Ovary (tissue), 9 donors: ENCODE measurements around the gene GRK1. TPM values are rescaled to one million over a fixed set of nuclear protein-coding genes. Genes with fewer than 3 reads are reported as not detected.

Experiments used
- DNase-seq, 5 donors: peaks; one replicate each; pipeline ENCODE4 v3.0.0-alpha.2; 2019 to 2020
- H3K27ac ChIP-seq, 2 donors: fragments of 200-600 bp; one replicate each; pipeline versions ENCODE4 v1.5.1 to v1.8.0; 2019 to 2022
- H3K27me3 ChIP-seq: fragments of 200-600 bp; one replicate; pipeline ENCODE4 v1.8.0; 2022
- H3K36me3 ChIP-seq: fragments of 200-600 bp; sonication (generic); one replicate; pipeline ENCODE4 v1.5.1; 2019
- H3K4me1 ChIP-seq: one replicate; pipeline ENCODE4 v1.8.1; 2013; ENCODE audit warnings: mild to moderate bottlenecking, moderate library complexity; ENCODE audit not compliant: insufficient read depth
- H3K4me3 ChIP-seq: fragments of 200-600 bp; sonication (generic); one replicate; pipeline ENCODE4 v1.5.1; 2017
- H3K9me3 ChIP-seq, 2 donors: fragments of 200-600 bp in 1 of 2; sonication (generic) in 1 of 2; one replicate each; pipeline versions ENCODE4 v1.5.1 to v1.8.1; 2013 to 2019; ENCODE audit warnings: mild to moderate bottlenecking in 1 of 2, moderate library complexity in 1 of 2
- CTCF ChIP-seq, 3 donors: fragments of 450-650 bp in 2 of 3; fragments of 200-600 bp in 1 of 3; IDR thresholded peaks; one replicate each; pipeline versions ENCODE4 v1.5.1 to v1.8.0; 2016 to 2022; ENCODE audit warnings: antibody characterized with exemption in 3 of 3, mild to moderate bottlenecking in 1 of 3
- EP300 ChIP-seq: sonication (generic); formaldehyde crosslinking; IDR thresholded peaks from one replicate; pipeline ENCODE4 v1.6.1; 2017; ENCODE audit warnings: antibody characterized with exemption
- POLR2A ChIP-seq: fragments of 450-650 bp; IDR thresholded peaks from one replicate; pipeline ENCODE4 v1.6.1; 2017; ENCODE audit warnings: antibody characterized with exemption, mild to moderate bottlenecking, moderate library complexity
- WGBS, 3 donors: extraction: QIAGEN DNeasy Blood & Tissue Kit in 1 of 3; methylation state at CpG; one replicate each; pipeline versions ENCODE4 v1.1.5 to v1.1.7; 2013 to 2017; 5-methylcytosine and 5-hydroxymethylcytosine counted together
- intact Hi-C, 4 donors: fragments of 100-400 bp; cut with DNase I; formaldehyde crosslinking; loops; one replicate each; pipeline versions ENCODE4 v1.11.0 to v1.15.1; 2022 to 2023
- polyA plus RNA-seq, 2 donors: library from polyadenylated mRNA; stranded (reverse); fragments of 200-250 nt in 1 of 2; fragments of 350-450 nt in 1 of 2; fragmentation: Illumina TruSeq in 1 of 2; extraction: RNeasy Lipid Tissue Mini Kit (QIAGEN cat#74804) in 1 of 2; gene quantifications; one replicate each; pipeline ENCODE4 v1.2.3, GENCODE V29; 2013 to 2014
- total RNA-seq, 7 donors: library from RNA; depleted of rRNA in 2 of 7; stranded (reverse); fragments of >200 nt in 2 of 7; fragmentation: NEBNext Ultra II Directional in 3 of 7; extraction: Animal tissue kit (Norgen Biotek cat#: 25700) in 3 of 7; gene quantifications; one replicate each; pipeline versions ENCODE4 v1.1.0 to v1.2.4, GENCODE V29; 2016 to 2023
- donor health status: DM: no; HTN: no; CAD: no; lungs with moderate emphysema.
- donor health status: DM: no; HTN: no; CAD: no.
- donor health status: Bipolar disorder and iron deficiency.
- donor health status: DM: yes; HTN: yes; CAD: no.
- donor health status: DM: no; HTN: no; CAD: no.
- donor health status: DM: yes; HTN: yes; CAD: no.

Gene GRK1
- total and polyA plus RNA-seq, 9 donors, result 0.02 to 0.10 (median 0.07) TPM; not detected in 6

- TF ChIP-seq POLR2A (no peak), EP300 (no peak), CTCF (IDR thresholded peaks at IDR 0.05) (no peak)
- WGBS, 3 donors, result 55 to 63% (median 59%) methylated on average over 15 of the region's 15 CpGs
- peaks cover 2% of the 10 kb centered on the region for H3K4me1 ChIP-seq
- H3K27ac ChIP-seq, result no peak overlapping the region
- no peaks in the 10 kb centered on the region for H3K36me3 ChIP-seq
- intact Hi-C loops, result no loop called here
- H3K4me3 ChIP-seq, result no peak overlapping the region
- H3K9me3 ChIP-seq, result no peaks in the 10 kb centered on the region
- H3K27me3 ChIP-seq, result no peaks in the 10 kb centered on the region
- DNase-seq, result no peak
Measured at GRCh38 chr13:113754691-113755090, 87.7 kb downstream of the GRK1 start.

- 89 to 93% (median 91%) methylated on average over 20 of the region's 20 CpGs for WGBS, 3 donors
- DNase-seq, result peak in 1 of 5 donors; percentile 28
- no peaks in the 10 kb centered on the region for H3K9me3 ChIP-seq
- H3K4me3 ChIP-seq, result no peak overlapping the region
- intact Hi-C loops, result no loop called here
- H3K4me1 ChIP-seq, result peaks cover 2% of the 10 kb centered on the region
- H3K27ac ChIP-seq, result no peak overlapping the region
- H3K36me3 ChIP-seq, result no peaks in the 10 kb centered on the region
- no peaks in the 10 kb centered on the region for H3K27me3 ChIP-seq
- TF ChIP-seq POLR2A (no peak), CTCF (IDR thresholded peaks at IDR 0.05) (no peak), EP300 (no peak)
Measured at GRCh38 chr13:113756441-113757097, 89.5 kb downstream of the GRK1 start.

DNA sequence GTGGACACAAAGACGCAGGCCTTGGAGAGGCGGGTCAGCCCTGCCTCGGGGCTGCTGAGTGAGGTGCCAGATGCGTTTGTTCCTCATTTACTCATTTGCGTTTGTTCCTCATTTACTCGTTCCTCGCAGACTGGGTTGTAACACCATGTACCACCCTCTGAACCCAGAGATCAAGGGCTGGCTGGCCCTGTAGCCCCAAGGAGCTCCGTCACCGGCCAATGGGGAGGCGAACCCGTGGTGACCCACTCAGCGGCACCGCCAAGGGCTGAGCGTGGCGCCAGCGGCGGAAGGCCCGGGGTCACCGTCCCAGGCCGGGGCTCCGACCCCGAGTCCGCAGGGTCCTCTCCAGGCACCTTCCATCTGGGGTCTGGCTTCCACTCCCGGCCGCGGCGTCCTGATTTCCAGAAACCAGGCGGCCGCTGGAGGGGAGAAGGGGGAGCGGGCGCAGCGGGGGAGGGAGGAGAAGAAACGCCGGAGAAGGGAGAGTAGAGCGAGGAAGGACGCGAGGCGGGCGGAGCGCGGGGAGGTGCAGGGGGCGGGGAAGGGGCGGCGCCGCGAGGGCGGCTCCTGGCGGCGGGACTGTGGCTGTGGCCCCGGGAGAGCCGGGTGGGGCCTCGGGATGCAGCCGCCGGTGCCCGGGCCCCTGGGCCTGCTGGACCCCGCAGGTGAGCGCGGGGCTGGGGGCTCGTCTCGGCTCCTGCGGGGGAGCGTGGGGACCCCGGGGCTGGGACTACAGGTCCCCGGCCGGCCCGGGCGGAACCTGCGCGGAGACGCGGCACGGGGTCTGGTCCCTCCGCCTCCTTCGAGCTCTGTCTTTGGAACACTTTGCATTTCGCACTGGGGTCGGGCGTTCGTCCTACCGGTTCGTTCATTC, 91.9 kb downstream of the GRK1 start, which contains the start of gene TMEM255B:
TSS of gene TMEM255B (plus strand) at position 576 of the 874 bp plus-strand sequence. CDS start at position 620, 44 bp downstream.
- TF ChIP-seq EP300, result no peak
- TF ChIP-seq CTCF (IDR thresholded peaks at IDR 0.05), result no peak
- no peak for TF ChIP-seq POLR2A
- Histone ChIP-seq H3K4me3 (peak within 1 kb of the TSS; percentile 76), H3K27me3 (no peaks in the 10 kb centered on the region), H3K9me3 (no peaks in the 10 kb centered on the region), H3K27ac (peak within 1 kb of the TSS; percentile 31 to 69), H3K36me3 (no peaks in the 10 kb centered on the region), H3K4me1 (peaks cover 2% of the 10 kb centered on the region)
- 1% methylated on average over 67 to 80 of the region's 80 CpGs for WGBS, 3 donors
- intact Hi-C loops, result no loop called here
- peak; percentile 83 to 94 (median 86) for DNase-seq

GRCh38 chr13:113759525-113760137, 92.6 kb downstream of the GRK1 start:
- DNase-seq, result peak; percentile 24 to 66 (median 45)

More at GRCh38 chr13:113759525-113760137, 92.6 kb downstream of the GRK1 start:
- 0 to 1% (median 1%) methylated on average over 26 of the region's 26 CpGs for WGBS, 3 donors
- Histone ChIP-seq H3K4me3 (peak overlapping the region; percentile 76), H3K4me1 (peaks cover 2% of the 10 kb centered on the region), H3K27ac (peak overlapping the region in 1 of 2 donors; percentile 69), H3K9me3 (no peaks in the 10 kb centered on the region), H3K27me3 (no peaks in the 10 kb centered on the region), H3K36me3 (no peaks in the 10 kb centered on the region)
- TF ChIP-seq EP300 (no peak), CTCF (IDR thresholded peaks at IDR 0.05) (no peak), POLR2A (no peak)
- intact Hi-C loops, result no loop called here
